SKM-1 treated with dmso at 0.1 percent for 144 hours (cell line): Measurements from ENCODE around the gene EFCAB6.

ENCODE experiments used
- DNase-seq: peaks from one replicate; lab custom pipeline; 2025; ENCODE audit not compliant: unreplicated experiment; lab: John Stamatoyannopoulos, UW

Gene EFCAB6

GRCh38 chr22:43592476-43592875, 219.6 kb downstream of the EFCAB6 start:
- no peak for DNase-seq

- no peak for DNase-seq
Observed at GRCh38 chr22:43591380-43591779, 220.7 kb downstream of the EFCAB6 start.

GRCh38 chr22:43587574-43587973, 224.5 kb downstream of the EFCAB6 start:
- no peak for DNase-seq

GRCh38 chr22:43583501-43583900, 228.6 kb downstream of the EFCAB6 start:
- DNase-seq: no peak

GRCh38 chr22:43582394-43582793, 229.7 kb downstream of the EFCAB6 start:
- DNase-seq: no peak

GRCh38 chr22:43580271-43580750, 231.8 kb downstream of the EFCAB6 start:
- DNase-seq: no peak

- DNase-seq: no peak
Observed at GRCh38 chr22:43574738-43575137, 237.4 kb downstream of the EFCAB6 start.

GRCh38 chr22:43572710-43573109, 239.4 kb downstream of the EFCAB6 start:
- DNase-seq: no peak

- no peak for DNase-seq
Observed at GRCh38 chr22:43571181-43571580, 240.9 kb downstream of the EFCAB6 start.

GRCh38 chr22:43570531-43571165, 241.5 kb downstream of the EFCAB6 start:
- no peak for DNase-seq

GRCh38 chr22:43569111-43569510, 243.0 kb downstream of the EFCAB6 start:
- DNase-seq: no peak

- no peak for DNase-seq
Observed at GRCh38 chr22:43567691-43568324, 244.3 kb downstream of the EFCAB6 start.

- no peak for DNase-seq
Observed at GRCh38 chr22:43566561-43567332, 245.4 kb downstream of the EFCAB6 start.

- no peak for DNase-seq
Observed at GRCh38 chr22:43566021-43566420, 246.1 kb downstream of the EFCAB6 start.

GRCh38 chr22:43564859-43565258, 247.2 kb downstream of the EFCAB6 start:
- no peak for DNase-seq

- no peak for DNase-seq
Observed at GRCh38 chr22:43563571-43563970, 248.5 kb downstream of the EFCAB6 start.

GRCh38 chr22:43562843-43563242, 249.3 kb downstream of the EFCAB6 start:
- no peak for DNase-seq

- DNase-seq: no peak
Observed at GRCh38 chr22:43561415-43562178, 250.5 kb downstream of the EFCAB6 start.

GRCh38 chr22:43560651-43561050, 251.5 kb downstream of the EFCAB6 start:
- DNase-seq: no peak

GRCh38 chr22:43555561-43556515, 256.3 kb downstream of the EFCAB6 start:
- DNase-seq: no peak
